Measurements from ENCODE around the gene MPHOSPH10. TPM values are rescaled to one million over a fixed set of nuclear protein-coding genes. Genes with fewer than 3 reads are reported as not detected.
"Not testable (repeated sequence)": the region's sequence is repeated elsewhere in the genome, so short reads cannot be mapped to it uniquely, and the experiment has no call there.

Gene MPHOSPH10, protein sequence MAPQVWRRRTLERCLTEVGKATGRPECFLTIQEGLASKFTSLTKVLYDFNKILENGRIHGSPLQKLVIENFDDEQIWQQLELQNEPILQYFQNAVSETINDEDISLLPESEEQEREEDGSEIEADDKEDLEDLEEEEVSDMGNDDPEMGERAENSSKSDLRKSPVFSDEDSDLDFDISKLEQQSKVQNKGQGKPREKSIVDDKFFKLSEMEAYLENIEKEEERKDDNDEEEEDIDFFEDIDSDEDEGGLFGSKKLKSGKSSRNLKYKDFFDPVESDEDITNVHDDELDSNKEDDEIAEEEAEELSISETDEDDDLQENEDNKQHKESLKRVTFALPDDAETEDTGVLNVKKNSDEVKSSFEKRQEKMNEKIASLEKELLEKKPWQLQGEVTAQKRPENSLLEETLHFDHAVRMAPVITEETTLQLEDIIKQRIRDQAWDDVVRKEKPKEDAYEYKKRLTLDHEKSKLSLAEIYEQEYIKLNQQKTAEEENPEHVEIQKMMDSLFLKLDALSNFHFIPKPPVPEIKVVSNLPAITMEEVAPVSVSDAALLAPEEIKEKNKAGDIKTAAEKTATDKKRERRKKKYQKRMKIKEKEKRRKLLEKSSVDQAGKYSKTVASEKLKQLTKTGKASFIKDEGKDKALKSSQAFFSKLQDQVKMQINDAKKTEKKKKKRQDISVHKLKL
- total RNA-seq = 28.9 TPM

DNA sequence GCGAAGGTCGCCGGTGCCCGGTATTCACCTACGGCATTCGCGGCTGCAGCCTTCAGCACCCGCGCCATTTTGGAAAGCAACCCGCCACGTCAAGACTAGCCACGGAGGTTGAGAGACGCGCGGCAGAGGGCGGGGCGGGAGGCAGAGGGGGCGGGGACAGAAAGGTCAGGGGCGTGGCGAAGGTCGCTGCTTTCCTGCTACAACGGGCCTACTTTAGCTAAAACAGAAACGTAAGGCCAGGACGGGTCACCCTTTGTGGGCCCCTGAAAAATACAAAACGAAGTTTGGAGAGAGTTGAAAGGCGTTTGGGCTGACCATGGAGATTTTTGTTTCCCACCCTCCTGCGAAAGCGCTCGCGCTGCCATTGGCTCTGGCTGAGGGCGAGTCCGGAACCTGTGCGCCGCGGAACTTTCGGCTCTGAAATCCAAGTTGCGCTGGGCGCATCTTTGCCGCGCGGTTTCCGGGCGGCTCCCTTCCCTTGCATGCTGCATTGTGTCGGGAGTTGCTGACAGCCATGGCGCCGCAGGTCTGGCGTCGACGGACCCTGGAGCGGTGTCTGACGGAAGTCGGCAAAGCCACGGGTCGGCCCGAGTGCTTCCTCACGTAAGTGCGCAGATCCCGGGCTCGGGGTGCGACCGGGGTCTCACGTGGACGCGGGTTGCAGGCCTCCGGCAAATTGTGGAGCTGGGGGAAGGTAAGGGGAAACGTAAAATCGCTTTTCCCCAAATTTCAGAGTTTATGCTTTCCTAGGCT, at the start of gene MPHOSPH10, which contains the start of gene MCEE:
TSS of gene MPHOSPH10 (plus strand) at position 483 of the 753 bp plus-strand sequence. CDS start at position 515, 32 bp downstream.
TSS of gene MCEE (minus strand) at position 78 of the 753 bp plus-strand sequence. CDS start at position 68, 10 bp downstream.
- peak; percentile 91 for DNase-seq

DNA sequence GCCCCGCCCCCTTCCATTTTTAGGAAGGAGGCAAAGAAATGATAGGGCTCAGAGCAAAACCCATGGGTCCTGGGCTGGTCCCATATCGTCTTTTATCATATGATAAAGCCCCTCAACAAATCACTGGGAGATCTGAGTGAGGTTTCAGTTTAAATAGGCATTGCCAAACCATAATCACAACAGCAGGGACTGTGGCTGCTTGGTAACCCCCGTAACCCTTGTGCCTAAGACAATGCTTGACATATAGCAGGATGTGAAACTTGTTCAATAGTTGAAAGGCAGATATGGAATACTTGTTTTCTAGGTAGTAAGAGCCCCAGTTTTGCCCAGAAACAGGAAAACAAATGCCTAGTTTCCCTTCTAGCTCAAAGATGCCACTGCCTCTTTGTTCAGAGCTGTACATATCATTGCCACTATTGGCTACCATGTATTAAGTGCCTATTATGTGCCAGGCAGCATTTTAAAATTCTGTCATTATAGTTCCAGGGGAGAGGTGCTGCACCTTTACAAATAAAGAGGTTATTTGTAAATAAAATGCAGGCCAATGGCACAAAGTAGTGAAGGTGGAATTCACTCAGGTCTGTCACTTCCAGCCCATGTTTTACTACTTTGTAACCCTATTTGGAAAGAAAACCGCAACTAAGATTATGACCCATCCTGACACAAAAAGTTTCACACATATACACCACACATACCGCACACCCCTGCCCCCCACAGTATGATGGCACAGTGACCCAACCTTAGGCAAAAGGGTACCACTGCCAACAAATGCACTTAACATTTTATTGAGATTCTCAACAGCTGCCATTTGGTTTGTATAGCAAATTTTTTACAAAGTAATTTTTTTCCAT, 47.8 kb upstream of the MPHOSPH10 start:
- DNase-seq = no peak

DNA sequence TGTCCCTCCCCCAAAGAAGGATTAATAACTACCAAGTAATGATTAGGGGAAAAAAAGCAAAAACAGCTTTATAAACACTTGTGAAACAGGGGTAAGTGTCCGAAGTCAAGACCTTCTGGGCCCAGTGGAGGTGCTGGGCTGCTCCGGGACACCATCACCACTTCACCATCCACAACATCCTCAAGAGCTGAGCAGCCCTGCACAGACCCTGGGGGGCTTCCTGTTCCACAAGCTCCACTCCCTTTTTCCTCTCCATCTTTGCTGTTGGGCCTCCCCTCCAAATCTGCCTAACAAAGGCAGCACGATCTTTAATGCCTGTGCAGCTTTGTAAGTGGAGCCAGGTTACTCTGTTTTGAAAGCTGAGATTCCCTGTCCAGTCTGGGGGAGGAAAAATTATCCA, 47.1 kb upstream of the MPHOSPH10 start:
- DNase-seq = not testable (repeated sequence)

DNA sequence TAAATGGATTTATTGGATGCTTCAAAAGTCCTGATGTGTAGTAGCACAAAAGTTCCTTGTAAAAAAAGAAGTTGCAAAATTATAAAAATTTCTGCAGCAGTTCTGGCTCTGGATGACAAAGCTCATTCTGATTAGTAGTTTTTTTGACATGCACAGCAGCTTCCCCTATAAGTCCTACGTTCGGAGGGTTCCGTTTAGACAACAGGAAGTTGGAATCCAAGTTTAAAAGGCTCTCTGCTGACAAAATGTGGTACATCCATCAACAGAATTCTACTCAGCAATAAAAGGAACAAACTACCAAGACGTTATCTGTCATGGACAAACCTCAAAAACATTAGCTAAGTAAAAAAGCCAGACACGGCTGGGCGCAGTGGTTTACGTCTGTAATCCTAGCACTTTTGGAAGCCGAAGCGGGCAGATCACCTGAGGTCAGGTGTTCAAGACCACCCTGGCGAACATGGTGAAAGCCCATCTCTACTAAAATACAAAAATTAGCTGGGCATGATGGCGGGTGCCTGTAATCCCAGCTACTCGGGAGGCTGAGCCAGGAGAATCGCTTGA, 46.6 kb upstream of the MPHOSPH10 start:
- DNase-seq = not testable (repeated sequence)

DNA sequence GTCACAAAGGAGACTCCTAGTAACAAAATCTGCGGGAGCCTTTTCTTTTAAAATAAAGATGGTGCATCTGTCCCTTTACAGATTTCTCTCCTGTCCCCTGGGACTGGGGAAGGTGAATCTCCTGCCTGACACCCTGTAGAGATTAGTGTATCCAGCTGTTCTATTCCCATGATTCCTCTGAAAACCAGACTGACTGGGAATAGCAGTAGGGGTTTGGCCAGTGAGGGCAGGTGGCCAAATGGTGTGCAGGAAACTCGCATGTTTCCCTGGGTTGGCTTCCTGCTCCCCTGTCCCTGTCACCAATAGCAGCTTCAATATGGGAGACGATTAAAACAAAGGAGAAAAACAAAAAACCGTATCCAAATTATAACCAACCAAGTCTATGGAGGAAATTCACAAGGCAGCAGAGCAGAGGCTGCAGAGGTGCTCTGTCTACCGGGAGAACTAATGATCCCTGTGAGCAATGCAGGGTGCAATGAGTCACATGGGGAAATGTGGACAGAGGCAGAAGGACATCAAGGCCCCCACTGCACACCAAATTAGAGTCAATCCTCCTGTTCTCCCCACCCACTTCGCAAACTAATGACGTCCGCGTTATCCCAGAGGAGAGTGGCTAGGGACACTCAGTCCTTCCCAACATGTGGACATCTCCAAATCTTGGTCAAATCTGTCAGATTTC, 45.0 kb upstream of the MPHOSPH10 start:
- not testable (repeated sequence) for DNase-seq

DNA sequence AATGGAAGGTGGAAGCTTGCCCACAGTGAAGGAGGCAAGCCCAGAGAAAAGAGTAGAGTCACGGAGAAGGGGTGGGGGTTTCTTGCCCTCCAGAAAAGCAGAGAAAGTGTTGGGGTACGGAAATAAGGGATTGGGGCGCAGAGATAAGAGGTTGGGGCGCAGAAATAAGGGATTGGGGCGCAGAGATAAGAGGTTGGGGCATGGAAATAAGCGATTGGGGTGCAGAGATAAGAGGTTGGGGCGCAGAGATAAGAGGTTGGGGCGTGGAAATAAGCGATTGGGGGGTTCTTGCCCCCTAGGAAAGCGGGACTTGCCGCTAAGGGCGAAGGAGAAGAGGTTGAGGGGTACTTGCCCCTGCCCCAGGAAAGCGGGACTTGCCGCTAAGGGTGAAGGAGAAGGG, 41.0 kb upstream of the MPHOSPH10 start:
- not testable (repeated sequence) for DNase-seq

DNA sequence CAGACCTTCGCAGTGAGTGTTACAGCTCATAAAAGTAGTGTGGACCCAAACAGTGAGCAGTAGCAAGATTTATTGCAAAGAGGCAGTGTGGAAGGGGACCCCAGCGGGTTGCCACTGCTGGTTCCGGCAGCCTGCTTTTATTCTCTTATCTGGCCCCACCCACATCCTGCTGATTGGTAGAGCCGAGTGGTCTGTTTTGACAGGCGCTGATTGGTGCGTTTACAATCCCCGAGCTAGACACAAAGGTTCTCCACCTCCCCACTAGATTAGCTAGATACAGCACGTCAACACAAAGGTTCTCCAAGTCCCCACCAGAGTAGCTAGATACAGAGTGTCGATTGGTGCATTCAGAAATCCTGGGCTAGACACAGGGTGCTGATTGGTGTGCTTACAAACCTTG, 38.6 kb upstream of the MPHOSPH10 start:
- DNase-seq = not testable (repeated sequence)

DNA sequence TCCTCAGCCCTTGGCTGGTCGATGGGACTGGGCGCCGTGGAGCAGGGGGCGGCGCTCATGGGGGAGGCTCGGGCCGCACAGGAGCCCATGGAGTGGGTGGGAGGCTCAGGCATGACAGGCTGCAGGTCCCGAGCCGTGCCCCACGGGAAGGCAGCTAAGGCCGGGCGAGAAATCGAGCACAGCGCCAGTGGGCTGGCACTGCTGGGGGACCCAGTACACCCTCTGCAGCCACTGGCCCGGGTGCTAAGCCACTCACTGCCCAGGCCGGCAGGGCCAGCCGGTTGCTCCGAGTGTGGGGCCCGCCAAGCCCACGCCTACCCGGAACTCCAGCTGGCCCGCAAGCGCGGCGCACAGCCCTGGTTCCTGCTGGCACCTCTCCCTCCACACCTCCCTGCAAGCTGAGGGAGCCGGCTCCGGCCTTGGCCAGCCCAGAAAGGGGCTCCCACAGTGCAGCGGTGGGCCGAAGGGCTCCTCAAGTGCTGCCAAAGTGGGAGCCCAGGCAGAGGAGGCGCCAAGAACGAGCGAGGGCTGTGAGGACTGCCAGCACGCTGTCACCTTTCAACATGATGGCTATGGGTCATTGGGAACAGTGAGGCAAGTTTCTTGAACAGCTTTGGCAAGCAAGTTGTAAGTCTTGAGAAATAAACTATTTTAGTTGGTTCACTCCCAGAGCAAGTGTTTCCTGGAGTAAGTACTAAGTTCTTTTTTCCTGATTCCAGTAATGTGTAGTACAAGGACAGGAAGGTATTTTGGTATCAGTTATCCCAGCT, 37.8 kb upstream of the MPHOSPH10 start:
- not testable (repeated sequence) for DNase-seq

DNA sequence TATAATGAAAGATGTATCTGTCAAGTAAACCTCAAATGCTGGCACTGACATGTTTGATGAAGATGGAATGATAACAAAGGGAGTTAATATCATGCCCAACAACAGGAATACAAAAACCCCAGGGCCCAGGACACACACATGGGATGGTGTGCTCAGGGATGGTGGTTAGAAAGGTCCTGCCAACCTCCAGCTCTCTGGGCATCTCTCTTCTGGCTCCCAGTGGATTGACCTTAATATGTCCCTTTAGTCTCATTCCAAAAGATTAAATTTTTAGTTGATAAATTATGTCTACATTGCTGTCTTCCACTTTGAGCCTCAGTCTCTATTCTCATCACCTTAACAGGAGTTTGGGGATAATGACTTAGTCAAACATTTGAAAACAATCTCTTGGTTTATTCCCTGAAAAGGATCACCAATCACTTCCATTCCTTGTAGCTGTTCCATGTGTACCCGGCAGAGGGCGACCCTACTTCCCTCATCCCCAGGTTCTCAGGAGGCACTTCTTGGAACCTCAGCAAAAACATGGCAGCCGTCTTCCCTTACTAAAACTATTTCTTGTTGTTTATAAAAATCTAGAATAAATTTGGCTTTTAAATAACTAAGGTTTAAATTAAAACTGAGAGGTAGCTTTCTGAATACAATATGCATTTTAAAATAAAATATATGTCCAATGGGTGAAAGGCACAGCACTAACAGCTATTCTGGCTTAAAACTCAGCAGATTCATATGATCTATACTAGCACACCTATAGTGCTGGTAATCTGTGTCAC, 30.1 kb upstream of the MPHOSPH10 start:
- no peak for DNase-seq

DNA sequence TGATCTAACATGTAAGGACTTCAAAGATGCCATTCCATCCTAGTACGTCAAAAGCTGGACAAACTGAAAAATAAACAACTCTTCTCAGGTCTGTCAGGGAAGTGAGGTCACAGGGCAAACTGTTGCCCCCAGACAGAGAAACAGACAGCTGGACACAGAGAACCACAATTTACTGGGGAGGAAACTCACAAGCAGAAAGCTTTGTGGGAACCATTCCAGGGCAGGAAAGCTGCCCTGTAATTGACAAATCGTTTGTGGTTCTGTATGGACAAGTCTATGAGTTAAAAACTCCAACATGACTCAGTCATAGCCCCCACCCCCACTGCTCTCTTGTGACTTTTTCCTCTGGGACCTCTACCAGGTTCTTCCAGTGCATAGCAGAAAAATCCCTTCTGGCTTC, 28.8 kb upstream of the MPHOSPH10 start:
- no peak for DNase-seq

DNA sequence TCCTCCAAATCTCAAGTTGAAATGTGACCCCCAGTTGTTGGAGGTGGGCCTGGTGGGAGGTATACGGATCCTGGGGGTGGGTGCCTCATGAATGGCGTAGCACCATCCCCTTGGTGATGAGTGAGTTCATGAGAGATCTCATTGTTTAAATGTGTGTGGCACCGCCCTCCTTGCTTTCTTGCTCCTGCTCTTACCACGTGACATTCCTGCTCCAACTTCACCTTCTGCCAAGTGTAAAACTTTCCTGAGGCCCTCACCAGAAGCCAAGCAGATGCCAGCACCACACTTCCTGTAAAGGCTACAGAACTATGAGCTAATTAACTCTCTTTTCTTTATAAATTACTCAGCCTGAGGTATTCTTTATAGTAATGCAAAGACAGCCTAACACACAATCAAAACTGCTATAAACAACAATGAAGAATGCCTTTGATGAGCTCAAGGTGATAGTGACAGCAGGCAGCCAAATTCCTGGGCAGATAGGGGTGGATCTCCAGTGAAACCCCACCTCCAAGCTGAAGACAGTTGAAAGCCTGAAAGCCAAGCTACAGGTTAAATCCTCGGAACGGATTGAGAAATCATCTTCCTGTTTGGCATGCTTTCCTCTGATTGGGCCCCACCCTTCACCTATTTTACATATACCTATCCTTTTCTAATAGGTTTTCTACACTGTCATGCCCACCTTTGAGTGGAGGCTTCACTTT, 27.3 kb upstream of the MPHOSPH10 start:
- no peak for DNase-seq

DNA sequence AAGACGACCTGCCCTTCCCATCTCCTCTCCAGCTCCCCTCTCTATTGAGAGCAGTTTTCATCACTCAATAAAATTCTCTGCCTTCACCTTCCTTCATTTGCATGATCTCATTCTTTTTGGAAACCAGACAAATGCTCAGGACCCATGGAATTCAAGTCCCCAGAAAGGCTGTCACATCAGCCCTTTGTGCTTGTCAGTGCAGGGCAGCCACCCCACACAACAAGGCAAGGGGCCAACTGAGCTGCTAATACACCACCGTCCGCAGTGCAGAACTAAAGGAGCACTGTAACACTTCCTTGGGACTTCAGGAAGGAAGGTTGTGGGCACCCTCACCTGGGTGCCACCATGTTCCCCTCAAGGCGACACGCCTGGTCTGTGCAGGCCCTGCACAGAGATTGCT, 26.6 kb upstream of the MPHOSPH10 start:
- DNase-seq = no peak

DNA sequence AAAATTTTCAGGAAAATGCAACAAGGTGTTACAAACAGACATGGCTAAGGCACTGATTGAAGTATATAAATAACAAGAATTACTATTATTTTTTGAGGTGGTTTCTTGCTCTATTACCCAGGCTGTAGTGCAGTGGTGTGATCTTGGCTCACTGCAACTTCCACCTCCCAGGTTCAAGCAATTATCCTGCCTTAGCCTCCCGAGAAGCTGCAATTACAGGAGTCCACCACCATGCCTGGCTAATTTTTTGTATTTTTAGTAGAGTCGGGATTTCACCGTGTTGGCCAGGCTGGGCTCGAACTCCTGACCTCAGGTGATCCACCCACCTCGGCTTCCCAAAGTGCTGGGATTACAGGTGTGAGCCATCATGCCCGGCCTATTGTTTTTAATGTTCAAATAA, 24.0 kb upstream of the MPHOSPH10 start:
- DNase-seq = not testable (repeated sequence)

DNA sequence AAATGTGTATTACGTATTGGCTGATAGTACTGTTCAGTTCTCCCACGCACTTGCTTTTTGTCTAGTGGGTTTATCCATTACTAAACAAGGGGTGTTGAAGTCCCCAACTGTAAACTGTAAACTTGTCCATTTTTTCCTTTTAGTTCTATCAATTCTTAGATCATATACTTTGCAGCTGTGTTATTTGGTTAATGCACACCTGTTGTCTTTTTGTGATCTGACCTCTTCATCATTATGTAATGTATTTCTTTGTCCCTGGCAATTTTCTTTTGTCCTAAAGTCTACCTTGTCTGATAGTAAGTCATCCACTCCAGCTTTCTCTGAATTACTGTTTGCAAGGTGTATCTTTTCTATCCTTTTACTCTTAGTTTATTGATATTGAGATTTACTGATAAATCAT, 22.3 kb upstream of the MPHOSPH10 start:
- DNase-seq = no peak

DNA sequence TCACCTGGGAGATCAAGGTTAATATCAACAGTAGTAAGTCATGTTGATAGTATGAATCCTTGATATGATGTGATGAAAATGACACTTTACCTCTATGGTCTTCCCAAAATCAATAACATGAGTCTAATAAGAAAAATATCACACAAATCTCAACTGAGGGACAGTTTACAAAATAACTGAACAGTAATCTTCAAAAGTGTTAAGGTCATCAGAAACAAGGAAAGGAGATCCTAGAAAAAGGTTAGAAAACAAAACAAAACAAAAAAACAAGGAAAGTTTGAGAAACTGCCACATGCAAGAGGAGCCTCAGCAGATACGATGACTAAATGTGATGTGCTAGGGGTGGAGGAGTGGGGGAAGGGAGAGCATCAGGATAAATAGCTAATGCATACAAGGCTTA, 16.6 kb upstream of the MPHOSPH10 start:
- no peak for DNase-seq

DNA sequence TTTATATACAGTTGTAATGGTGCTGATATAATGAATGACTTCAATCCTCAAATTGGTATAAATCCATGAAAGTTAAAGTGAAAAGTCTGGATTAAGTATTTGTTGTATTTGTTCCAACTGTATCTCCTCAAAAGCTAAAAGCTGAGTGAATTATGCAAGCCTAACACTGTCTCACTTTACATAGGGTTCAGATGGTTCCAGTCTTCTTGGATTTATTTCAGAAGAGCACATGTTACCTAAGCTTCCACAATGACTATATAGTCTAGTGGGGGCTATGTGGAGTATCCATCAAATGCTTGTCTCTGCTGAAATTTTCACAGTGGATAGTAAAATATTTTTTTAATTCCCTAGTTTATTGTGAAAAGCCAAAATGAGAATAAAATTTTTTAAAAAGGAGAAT, 13.4 kb upstream of the MPHOSPH10 start:
- no peak for DNase-seq

DNA sequence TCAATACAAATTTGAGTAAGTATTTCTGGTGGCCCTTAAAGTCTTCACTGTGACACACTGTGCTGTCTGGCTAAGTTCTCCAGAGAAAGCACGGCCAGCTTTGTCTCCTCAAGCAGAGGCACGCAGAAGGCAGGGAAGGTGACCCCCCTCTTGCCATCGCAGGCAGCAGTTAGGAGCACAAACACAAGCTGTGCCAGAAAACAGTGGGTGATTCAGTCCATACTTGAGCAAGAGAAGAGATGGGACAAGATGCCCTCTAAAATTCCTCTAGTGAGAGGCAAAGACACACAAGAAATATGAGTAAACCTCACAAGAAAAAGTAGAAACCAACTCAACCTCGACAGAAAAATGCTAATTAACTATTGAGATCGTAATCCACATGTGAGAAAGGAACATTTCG, 10.2 kb upstream of the MPHOSPH10 start:
- no peak for DNase-seq

DNA sequence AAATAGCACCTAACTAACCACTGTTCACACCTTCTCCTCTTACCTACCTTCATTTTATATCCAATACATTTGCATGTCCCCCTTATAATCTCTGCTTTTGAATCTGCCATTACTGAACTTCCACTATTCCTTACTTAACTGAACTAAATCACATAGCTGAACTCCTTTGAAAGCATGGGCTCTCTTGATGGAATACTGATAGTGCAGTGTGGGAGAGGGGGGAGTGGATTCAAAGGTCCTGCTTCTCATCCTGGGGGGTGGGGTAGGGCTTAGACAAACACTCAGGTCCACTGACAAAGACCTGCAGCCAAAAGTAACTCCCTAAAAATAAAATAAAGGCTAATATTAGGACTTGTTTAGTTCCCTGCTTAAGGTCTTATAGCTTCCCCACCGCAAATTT, 9.0 kb upstream of the MPHOSPH10 start:
- no peak for DNase-seq

All from occipital lobe (tissue), 2 donors.